Smooth muscle cell of the umbilical artery (primary cell): ENCODE data around the gene AMER2. TPM values are rescaled to one million over a fixed set of nuclear protein-coding genes. Genes with fewer than 3 reads are reported as not detected.

Source experiments
- total RNA-seq: library from RNA; depleted of rRNA; stranded (reverse); fragments of >200 nt; gene quantifications from 2 replicates; pipeline ENCODE4 v1.2.3, GENCODE V29; 2014

The AMER2 gene, protein sequence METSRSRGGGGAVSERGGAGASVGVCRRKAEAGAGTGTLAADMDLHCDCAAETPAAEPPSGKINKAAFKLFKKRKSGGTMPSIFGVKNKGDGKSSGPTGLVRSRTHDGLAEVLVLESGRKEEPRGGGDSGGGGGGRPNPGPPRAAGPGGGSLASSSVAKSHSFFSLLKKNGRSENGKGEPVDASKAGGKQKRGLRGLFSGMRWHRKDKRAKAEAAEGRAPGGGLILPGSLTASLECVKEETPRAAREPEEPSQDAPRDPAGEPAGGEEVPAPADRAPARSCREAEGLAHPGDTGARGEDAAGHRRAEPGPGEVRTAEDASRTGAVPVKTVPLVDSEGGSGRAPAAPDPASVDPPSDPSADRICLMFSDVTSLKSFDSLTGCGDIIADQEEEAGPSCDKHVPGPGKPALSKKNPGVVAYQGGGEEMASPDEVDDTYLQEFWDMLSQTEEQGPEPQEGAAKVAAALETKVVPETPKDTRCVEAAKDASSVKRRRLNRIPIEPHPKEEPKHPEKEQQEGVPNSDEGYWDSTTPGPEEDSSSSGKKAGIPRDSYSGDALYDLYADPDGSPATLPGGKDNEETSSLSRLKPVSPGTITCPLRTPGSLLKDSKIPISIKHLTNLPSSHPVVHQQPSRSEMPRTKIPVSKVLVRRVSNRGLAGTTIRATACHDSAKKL
- not detected in 2 replicates for total RNA-seq

DNA sequence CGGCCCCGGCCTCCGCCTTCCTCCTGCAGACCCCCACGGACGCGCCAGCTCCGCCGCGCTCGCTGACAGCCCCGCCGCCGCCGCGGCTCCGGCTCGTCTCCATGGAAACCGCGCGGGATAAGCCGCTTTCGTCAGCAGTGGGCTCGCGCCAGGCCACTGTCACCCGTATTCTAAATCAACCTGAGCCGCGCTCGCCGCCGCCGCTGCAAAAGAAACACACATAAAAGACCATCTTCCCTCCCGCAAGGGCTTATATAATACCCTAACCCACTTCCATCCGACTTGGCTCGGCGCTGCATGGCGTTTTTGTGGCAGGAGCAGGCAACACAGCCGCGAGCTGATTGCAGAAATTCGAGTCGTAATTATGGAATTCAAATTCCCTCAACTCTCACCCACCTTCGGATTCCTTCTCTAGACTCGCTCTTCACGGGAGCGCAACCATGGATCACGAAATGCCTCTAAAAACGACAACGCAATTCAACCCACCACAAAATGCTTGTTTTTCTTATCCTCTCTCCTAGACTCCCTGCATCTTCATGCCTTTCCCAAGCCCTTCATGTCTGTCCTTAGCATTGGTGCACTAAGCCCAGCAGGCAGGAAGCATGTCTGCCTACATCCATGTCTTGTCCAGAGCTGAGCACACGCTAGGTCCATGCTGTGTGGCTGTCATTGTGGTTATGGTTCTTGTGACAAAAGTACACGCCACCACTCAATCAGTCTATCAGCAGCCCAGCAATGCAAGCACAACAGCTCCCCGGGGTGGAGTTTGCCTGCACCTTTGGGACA lies at the start of gene AMER2:
AMER2 (minus strand) TSS at position 772 of the 786 bp plus-strand sequence; CDS start at position 103, 669 bp downstream.

Other genes with a start within 250 kb of the AMER2 start
- gene PABPC3, start 76.2 kb downstream of the AMER2 start, total RNA-seq, result under 0.01 and 0.32 TPM in 2 replicates
- 28.8 and 31.5 TPM in 2 replicates for gene MTMR6, start 115.2 kb upstream of the AMER2 start, total RNA-seq
- 64.7 and 105 TPM in 2 replicates for gene NUP58, start 129.3 kb upstream of the AMER2 start, total RNA-seq
- gene ATP8A2, start 199.7 kb upstream of the AMER2 start, total RNA-seq, result under 0.01 and 0.05 TPM in 2 replicates